OCI-LY3 (cell line): ENCODE measurements around the gene PILRB.

ENCODE experiments used
- CTCF ChIP-seq: fragments of 200-600, 300-600 bp; sonication (generic); IDR thresholded peaks from 2 replicates; pipeline ENCODE4 v1.5.1; 2014; ENCODE audit warnings: antibody characterized with exemption, low read length, low read depth
- EZH2phosphoT487 ChIP-seq: fragments of 200-600 bp; shearing (Covaris generic); IDR thresholded peaks from 2 replicates; pipeline ENCODE4 v1.6.1; 2018; ENCODE audit warnings: antibody characterized with exemption, mixed run types, low read depth

GRCh38 chr7:100372694-100373093, 14.8 kb downstream of the PILRB start:
- TF ChIP-seq CTCF (no peak), EZH2phosphoT487 (no peak)
